Transverse colon (tissue), 4 donors: ENCODE data around the gene SHB. TPM values are rescaled to one million over a fixed set of nuclear protein-coding genes. Genes with fewer than 3 reads are reported as not detected.

ENCODE experiments used
- DNase-seq: peaks from one replicate; pipeline ENCODE4 v3.0.0-alpha.2; 2019
- H3K27ac ChIP-seq, 4 donors: fragments of 200-600 bp; sonication (generic); 2 replicates each; pipeline ENCODE4 v1.5.1; 2016 to 2018; ENCODE audit warnings: inconsistent platforms in 4 of 4
- H3K27me3 ChIP-seq: fragments of 200-600 bp; sonication (generic); 2 replicates; pipeline ENCODE4 v1.5.1; 2017; ENCODE audit warnings: inconsistent platforms
- H3K36me3 ChIP-seq, 4 donors: fragments of 200-600 bp; sonication (generic); 2 replicates each; pipeline ENCODE4 v1.5.1; 2017 to 2019; ENCODE audit warnings: inconsistent platforms in 4 of 4
- H3K4me1 ChIP-seq, 4 donors: fragments of 200-600 bp; sonication (generic); 2 replicates each; pipeline ENCODE4 v1.5.1; 2017 to 2020; ENCODE audit warnings: inconsistent platforms in 4 of 4
- H3K4me3 ChIP-seq, 4 donors: fragments of 200-600 bp; sonication (generic); 1 replicate in 1 of 4; 2 replicates in 3 of 4; pipeline versions ENCODE4 v1.5.1 to v1.6.1; 2017 to 2019; ENCODE audit warnings: inconsistent platforms in 4 of 4
- H3K9me3 ChIP-seq, 2 donors: fragments of 200-600 bp; sonication (generic); 2 replicates each; pipeline ENCODE4 v1.5.1; 2017 to 2019; ENCODE audit warnings: inconsistent platforms in 2 of 2
- CTCF ChIP-seq, 5 experiments: fragments of 200-600 bp in 3 of 5; fragments of 450-650 bp in 2 of 5; sonication (generic) in 3 of 5; IDR thresholded peaks; 1 replicate in 2 of 5; 2 replicates in 3 of 5; pipeline ENCODE4 v1.5.1; 2016 to 2017; ENCODE audit warnings: antibody characterized with exemption in 5 of 5, inconsistent platforms in 3 of 5, mild to moderate bottlenecking in 2 of 5, moderate library complexity in 1 of 5
- EP300 ChIP-seq: sonication (generic); formaldehyde crosslinking; IDR thresholded peaks from one replicate; pipeline ENCODE4 v1.6.1; 2017; ENCODE audit warnings: antibody characterized with exemption, low read depth
- POLR2A ChIP-seq: fragments of 450-650 bp; IDR thresholded peaks from one replicate; pipeline ENCODE4 v1.6.1; 2016; ENCODE audit warnings: antibody characterized with exemption, mild to moderate bottlenecking, moderate library complexity
- POLR2AphosphoS5 ChIP-seq, 3 donors: sonication (generic); formaldehyde crosslinking; IDR thresholded peaks; one replicate each; pipeline ENCODE4 v1.6.1; 2016; ENCODE audit warnings: antibody characterized with exemption in 3 of 3
- WGBS, 2 donors: methylation state at CpG; one replicate each; pipeline ENCODE4 v1.1.5; 2018; ENCODE audit warnings: low coverage in 1 of 2; 5-methylcytosine and 5-hydroxymethylcytosine counted together
- in situ Hi-C, 4 donors: fragments of 200-750 bp; cut with MboI; loops; one replicate each; pipeline versions ENCODE4 v1.15.0 to v1.15.1; 2017; ENCODE audit warnings: low sequenced_read_pairs in 3 of 4, low pct_ligation_motif_present in 1 of 4, low pct_unique_long_range_greater_than_20kb in 1 of 4
- intact Hi-C: fragments of 100-400 bp; cut with DNase I; formaldehyde crosslinking; loops from one replicate; pipeline ENCODE4 v1.15.1; 2023; ENCODE audit warnings: low total_unique reads
- total RNA-seq, 4 donors: library from RNA; depleted of rRNA; stranded (reverse); fragments of >200 nt; gene quantifications; one replicate each; pipeline ENCODE4 v1.1.0, GENCODE V29; 2016

Gene SHB
- total RNA-seq, 4 donors from 2014 or later, result 11.9 to 33.7 (median 22.2) TPM

- no peaks in the 10 kb centered on the region for H3K4me1 ChIP-seq
- H3K27ac ChIP-seq, result no peak overlapping the region
- no peak for DNase-seq
- no peaks in the 10 kb centered on the region for H3K36me3 ChIP-seq
- no peaks in the 10 kb centered on the region for H3K27me3 ChIP-seq
- H3K4me3 ChIP-seq, result no peak overlapping the region
- TF ChIP-seq EP300, result no peak
- no peak for TF ChIP-seq POLR2AphosphoS5 (IDR thresholded peaks at IDR 0.05)
- TF ChIP-seq CTCF (IDR thresholded peaks at IDR 0.05), result no peak
- TF ChIP-seq POLR2A, result no peak
- intact Hi-C loops, result no loop called here
- no peaks in the 10 kb centered on the region for H3K9me3 ChIP-seq
- in situ Hi-C loops, result loop anchor here (25.0 kb wide), 6 partner anchors 138 to 488 kb away; partner anchors contain the start of genes FBXO10 (in 1 of the 4), IGFBPL1 (in 1 of the 4), POLR1E (in 1 of the 4) and SHB (in 1 of the 4)
Measured at GRCh38 chr9:37924538-37924937, 144.5 kb downstream of the SHB start.

GRCh38 chr9:37923796-37924427, 145.1 kb downstream of the SHB start:
- Histone ChIP-seq H3K9me3 (no peaks in the 10 kb centered on the region), H3K4me1 (no peaks in the 10 kb centered on the region), H3K4me3 (no peak overlapping the region), H3K27ac (no peak overlapping the region), H3K27me3 (no peaks in the 10 kb centered on the region), H3K36me3 (no peaks in the 10 kb centered on the region)
- in situ Hi-C loops, result loop anchor here (25.0 kb wide), 6 partner anchors 138 to 488 kb away; partner anchors contain the start of genes FBXO10 (in 1 of the 4), IGFBPL1 (in 1 of the 4), POLR1E (in 1 of the 4) and SHB (in 1 of the 4)
- WGBS, 2 donors, result 94% methylated on average over 24 of the region's 25 CpGs; no CpG with 5 or more reads in 1 of the 2 donors
- no peak for TF ChIP-seq CTCF (IDR thresholded peaks at IDR 0.05)
- TF ChIP-seq POLR2AphosphoS5 (IDR thresholded peaks at IDR 0.05), result no peak
- TF ChIP-seq POLR2A, result no peak
- TF ChIP-seq EP300, result no peak
- no peak for DNase-seq
- intact Hi-C loops, result no loop called here

GRCh38 chr9:37923118-37923795, 145.8 kb downstream of the SHB start:
- 95% methylated on average over 14 of the region's 14 CpGs; no CpG with 5 or more reads in 1 of the 2 donors for WGBS, 2 donors
- Histone ChIP-seq H3K27me3 (no peaks in the 10 kb centered on the region), H3K36me3 (no peaks in the 10 kb centered on the region), H3K4me3 (no peak overlapping the region), H3K9me3 (no peaks in the 10 kb centered on the region), H3K27ac (no peak overlapping the region), H3K4me1 (no peaks in the 10 kb centered on the region)
- no peak for DNase-seq
- TF ChIP-seq CTCF (IDR thresholded peaks at IDR 0.05) (no peak), EP300 (no peak), POLR2AphosphoS5 (IDR thresholded peaks at IDR 0.05) (no peak), POLR2A (no peak)
- in situ Hi-C loops (loop anchor here (25.0 kb wide), 6 partner anchors 139 to 489 kb away; partner anchors contain the start of genes FBXO10 (in 1 of the 4), IGFBPL1 (in 1 of the 4), POLR1E (in 1 of the 4) and SHB (in 1 of the 4)), intact Hi-C loops (no loop called here)

GRCh38 chr9:37922363-37923117, 146.5 kb downstream of the SHB start:
- intact Hi-C loops (no loop called here), in situ Hi-C loops (loop anchor here (25.0 kb wide), 6 partner anchors 140 to 490 kb away; partner anchors contain the start of genes FBXO10 (in 1 of the 4), IGFBPL1 (in 1 of the 4), POLR1E (in 1 of the 4) and SHB (in 1 of the 4))
- TF ChIP-seq EP300 (no peak), POLR2A (no peak), CTCF (IDR thresholded peaks at IDR 0.05) (no peak), POLR2AphosphoS5 (IDR thresholded peaks at IDR 0.05) (no peak)
- no peaks in the 10 kb centered on the region for H3K4me1 ChIP-seq
- WGBS, 2 donors, result 83% methylated on average over 13 of the region's 13 CpGs; no CpG with 5 or more reads in 1 of the 2 donors
- H3K36me3 ChIP-seq, result no peaks in the 10 kb centered on the region
- H3K27me3 ChIP-seq, result no peaks in the 10 kb centered on the region
- H3K4me3 ChIP-seq, result no peak overlapping the region
- no peak for DNase-seq
- no peaks in the 10 kb centered on the region for H3K9me3 ChIP-seq
- no peak overlapping the region for H3K27ac ChIP-seq
